Activated naive CD4-positive, alpha-beta T cell treated with anti-CD3 and anti-CD28 coated beads for 36 hours (primary cell): ENCODE data around the gene ZNF891. TPM values are rescaled to one million over a fixed set of nuclear protein-coding genes. Genes with fewer than 3 reads are reported as not detected.
A peak's percentile ranks its signal among the peaks of the same experiment; 100 is the strongest.

Experiments
- CTCF ChIA-PET: fragments of 350-600 bp; sonication (Branson Sonifier 250); formaldehyde crosslinking; loops from one replicate; lab custom pipeline; 2021; ENCODE audit warnings: antibody characterized with exemption; lab: Charles Lee
- DNase-seq: peaks from one replicate; pipeline ENCODE4 v3.0.0-alpha.2; 2020
- H3K27ac Mint-ChIP-seq: one replicate; pipeline ENCODE4 v1.8.0; 2021; ENCODE audit warnings: mild to moderate bottlenecking, mixed read lengths
- H3K27me3 Mint-ChIP-seq: one replicate; pipeline ENCODE4 v1.8.0; 2021; ENCODE audit warnings: low read depth, mixed read lengths
- H3K36me3 Mint-ChIP-seq: one replicate; pipeline ENCODE4 v1.8.0; 2021; ENCODE audit warnings: low read depth, mixed read lengths
- H3K4me1 Mint-ChIP-seq: one replicate; pipeline ENCODE4 v1.8.0; 2021; ENCODE audit warnings: low read depth, mixed read lengths
- H3K4me3 Mint-ChIP-seq: one replicate; pipeline ENCODE4 v1.8.0; 2021; ENCODE audit warnings: mild to moderate bottlenecking, moderate library complexity, mixed read lengths
- H3K9me3 Mint-ChIP-seq: one replicate; pipeline ENCODE4 v1.8.0; 2021; ENCODE audit warnings: mixed read lengths
- intact Hi-C: fragments of 100-400 bp; cut with micrococcal nuclease; formaldehyde crosslinking; loops from one replicate; pipeline ENCODE4 v1.15.1; 2023
- total RNA-seq, 2 experiments: library from RNA; stranded (reverse); gene quantifications; one replicate each; pipeline ENCODE4 v1.2.3, GENCODE V29; 2021

Gene ZNF891
- 1 to 10 TPM; 1.1 to 1.2 TPM for total RNA-seq

GRCh38 chr12:133130038-133130807 is at the start of gene ZNF891, which contains the start of gene ZNF10:
Gene ZNF891 (minus strand): TSS chr12:133130274. CDS start chr12:133121918, 8,356 bp downstream.
Gene ZNF10 (plus strand): TSS chr12:133130627. CDS start chr12:133144493, 13,866 bp downstream.
- H3K36me3 Mint-ChIP-seq, result peaks cover 71% of the 10 kb centered on the region
- CTCF ChIA-PET, result no interaction called here
- peaks cover 14% of the 10 kb centered on the region for H3K4me1 Mint-ChIP-seq
- H3K9me3 Mint-ChIP-seq, result peaks cover 42% of the 10 kb centered on the region
- peak within 1 kb of the TSS; percentile 97 for H3K27ac Mint-ChIP-seq
- intact Hi-C loops, result loop anchor here (1.0 kb wide), 9 partner anchors 50 to 443 kb away; partner anchors contain the start of genes CHFR, POLE, PXMP2 and ZNF140
- H3K4me3 Mint-ChIP-seq, result peak within 1 kb of the TSS; percentile 97
- H3K27me3 Mint-ChIP-seq, result no peaks in the 10 kb centered on the region
- DNase-seq, result peak; percentile 97

GRCh38 chr12:133174901-133175300 is 44.8 kb upstream of the ZNF891 start:
- Mint-ChIP-seq H3K4me3 (no peak overlapping the region), H3K9me3 (peaks cover 60% of the 10 kb centered on the region), H3K36me3 (peaks cover 14% of the 10 kb centered on the region), H3K4me1 (no peaks in the 10 kb centered on the region), H3K27ac (no peak overlapping the region), H3K27me3 (no peaks in the 10 kb centered on the region)
- no peak for DNase-seq
- CTCF ChIA-PET, result no interaction called here
- intact Hi-C loops, result no loop called here

- CTCF ChIA-PET, result no interaction called here
- H3K4me3 Mint-ChIP-seq, result no peak overlapping the region
- intact Hi-C loops, result no loop called here
- H3K4me1 Mint-ChIP-seq, result no peaks in the 10 kb centered on the region
- H3K9me3 Mint-ChIP-seq, result peaks cover 57% of the 10 kb centered on the region
- H3K36me3 Mint-ChIP-seq, result peaks cover 14% of the 10 kb centered on the region
- no peak for DNase-seq
- H3K27me3 Mint-ChIP-seq, result no peaks in the 10 kb centered on the region
- H3K27ac Mint-ChIP-seq, result no peak overlapping the region
These were observed 42.4 kb upstream of the ZNF891 start for GRCh38 chr12:133172491-133172890.

GRCh38 chr12:133165776-133166175 is 35.7 kb upstream of the ZNF891 start:
- CTCF ChIA-PET, result no interaction called here
- peaks cover 10% of the 10 kb centered on the region for H3K36me3 Mint-ChIP-seq
- no peaks in the 10 kb centered on the region for H3K27me3 Mint-ChIP-seq
- no peaks in the 10 kb centered on the region for H3K4me1 Mint-ChIP-seq
- DNase-seq, result no peak
- intact Hi-C loops, result no loop called here
- no peak overlapping the region for H3K4me3 Mint-ChIP-seq
- H3K27ac Mint-ChIP-seq, result no peak overlapping the region
- H3K9me3 Mint-ChIP-seq, result peaks cover 40% of the 10 kb centered on the region

- DNase-seq, result no peak
These were observed 26.1 kb upstream of the ZNF891 start for GRCh38 chr12:133156125-133156690.

GRCh38 chr12:133145981-133146380 is 15.9 kb upstream of the ZNF891 start:
- Mint-ChIP-seq H3K27ac (no peak overlapping the region), H3K4me3 (no peak overlapping the region), H3K27me3 (no peaks in the 10 kb centered on the region), H3K9me3 (peaks cover 59% of the 10 kb centered on the region), H3K4me1 (no peaks in the 10 kb centered on the region), H3K36me3 (peaks cover 81% of the 10 kb centered on the region)
- CTCF ChIA-PET, result no interaction called here
- intact Hi-C loops, result no loop called here
- no peak for DNase-seq

More at GRCh38 chr12:133156125-133156690, 26.1 kb upstream of the ZNF891 start:
- Mint-ChIP-seq H3K27ac (no peak overlapping the region), H3K4me1 (no peaks in the 10 kb centered on the region), H3K9me3 (peaks cover 77% of the 10 kb centered on the region), H3K4me3 (no peak overlapping the region), H3K27me3 (no peaks in the 10 kb centered on the region), H3K36me3 (peaks cover 75% of the 10 kb centered on the region)
- intact Hi-C loops, result no loop called here
- CTCF ChIA-PET, result no interaction called here

- DNase-seq, result no peak
- Mint-ChIP-seq H3K27ac (no peak overlapping the region), H3K36me3 (peaks cover 86% of the 10 kb centered on the region), H3K27me3 (no peaks in the 10 kb centered on the region), H3K9me3 (peaks cover 60% of the 10 kb centered on the region), H3K4me1 (peaks cover 5% of the 10 kb centered on the region), H3K4me3 (no peak overlapping the region)
- CTCF ChIA-PET, result no interaction called here
- intact Hi-C loops, result no loop called here
These were observed 5.7 kb upstream of the ZNF891 start for GRCh38 chr12:133135747-133136146.

GRCh38 chr12:133130808-133131128 is 694 bp upstream of the ZNF891 start:
- H3K4me1 Mint-ChIP-seq, result peaks cover 14% of the 10 kb centered on the region
- H3K4me3 Mint-ChIP-seq, result peak overlapping the region; percentile 97
- intact Hi-C loops, result loop anchor here (1.0 kb wide), 9 partner anchors 50 to 443 kb away; partner anchors contain the start of genes CHFR, POLE, PXMP2 and ZNF140
- H3K36me3 Mint-ChIP-seq, result peaks cover 71% of the 10 kb centered on the region
- peak overlapping the region; percentile 97 for H3K27ac Mint-ChIP-seq
- DNase-seq, result peak; percentile 64
- CTCF ChIA-PET, result no interaction called here
- H3K27me3 Mint-ChIP-seq, result no peaks in the 10 kb centered on the region
- H3K9me3 Mint-ChIP-seq, result peaks cover 41% of the 10 kb centered on the region

GRCh38 chr12:133129368-133130037 is 571 bp downstream of the ZNF891 start:
- intact Hi-C loops, result loop anchor here (1.0 kb wide), 9 partner anchors 49 to 442 kb away; partner anchors contain the start of genes CHFR, POLE, PXMP2 and ZNF140
- peak overlapping the region; percentile 97 for H3K27ac Mint-ChIP-seq
- peaks cover 43% of the 10 kb centered on the region for H3K9me3 Mint-ChIP-seq
- peaks cover 14% of the 10 kb centered on the region for H3K4me1 Mint-ChIP-seq
- no peaks in the 10 kb centered on the region for H3K27me3 Mint-ChIP-seq
- CTCF ChIA-PET, result no interaction called here
- H3K36me3 Mint-ChIP-seq, result peaks cover 70% of the 10 kb centered on the region
- H3K4me3 Mint-ChIP-seq, result peak overlapping the region; percentile 97
- DNase-seq, result no peak

GRCh38 chr12:133124674-133125073 is 5.4 kb downstream of the ZNF891 start:
- no peak for DNase-seq
- CTCF ChIA-PET, result no interaction called here
- Mint-ChIP-seq H3K4me3 (no peak overlapping the region), H3K4me1 (peaks cover 7% of the 10 kb centered on the region), H3K27ac (no peak overlapping the region), H3K27me3 (no peaks in the 10 kb centered on the region), H3K36me3 (peaks cover 85% of the 10 kb centered on the region), H3K9me3 (peaks cover 61% of the 10 kb centered on the region)
- intact Hi-C loops, result no loop called here

- Mint-ChIP-seq H3K4me1 (no peaks in the 10 kb centered on the region), H3K36me3 (peaks cover 89% of the 10 kb centered on the region), H3K4me3 (no peak overlapping the region), H3K27me3 (no peaks in the 10 kb centered on the region), H3K27ac (no peak overlapping the region), H3K9me3 (peaks cover 75% of the 10 kb centered on the region)
- no peak for DNase-seq
- intact Hi-C loops, result no loop called here
- CTCF ChIA-PET, result interaction anchor here (0.7 kb wide), 1 partner anchor 30 kb away, joined by 4 read pairs; no protein-coding TSS in a partner anchor
These were observed 9.5 kb downstream of the ZNF891 start for GRCh38 chr12:133120385-133121191.

GRCh38 chr12:133108150-133108549 is 21.9 kb downstream of the ZNF891 start:
- H3K4me3 Mint-ChIP-seq, result no peak overlapping the region
- intact Hi-C loops, result no loop called here
- peaks cover 81% of the 10 kb centered on the region for H3K9me3 Mint-ChIP-seq
- no peaks in the 10 kb centered on the region for H3K27me3 Mint-ChIP-seq
- CTCF ChIA-PET, result no interaction called here
- no peak for DNase-seq
- H3K4me1 Mint-ChIP-seq, result no peaks in the 10 kb centered on the region
- H3K36me3 Mint-ChIP-seq, result peaks cover 82% of the 10 kb centered on the region
- H3K27ac Mint-ChIP-seq, result no peak overlapping the region
